ENCODE measurements around the gene TMCC2.

DNA sequence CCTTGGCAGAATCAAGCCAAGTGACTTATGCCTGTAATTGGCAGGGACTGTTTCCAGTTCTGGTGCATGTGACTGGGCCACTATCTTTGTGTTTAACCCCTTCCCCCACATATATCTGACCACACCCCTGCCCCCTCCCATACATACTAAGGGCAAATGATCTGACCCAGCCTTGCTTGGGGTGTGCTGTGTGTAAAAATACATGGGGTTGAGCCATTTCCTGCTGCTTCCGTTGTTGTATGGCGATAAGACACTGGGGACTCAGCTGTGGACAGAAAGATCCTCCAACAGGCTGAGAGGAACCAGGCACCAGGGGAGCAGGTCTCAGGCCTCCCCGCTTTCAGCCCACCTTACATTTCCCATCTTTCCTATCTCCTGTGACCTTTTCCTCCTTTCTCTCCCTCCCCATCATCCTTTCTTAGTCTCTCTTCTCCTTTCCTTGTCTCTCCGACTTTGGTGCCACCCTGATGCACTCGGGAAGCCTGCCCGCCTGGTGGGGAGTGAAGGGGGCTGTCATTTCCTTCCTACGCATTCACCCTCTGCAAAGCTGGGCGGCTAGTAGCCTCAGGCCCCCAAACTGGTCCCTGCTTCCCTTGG, 39.7 kb downstream of the TMCC2 start:
- TF ChIP-seq, protein P1, sequence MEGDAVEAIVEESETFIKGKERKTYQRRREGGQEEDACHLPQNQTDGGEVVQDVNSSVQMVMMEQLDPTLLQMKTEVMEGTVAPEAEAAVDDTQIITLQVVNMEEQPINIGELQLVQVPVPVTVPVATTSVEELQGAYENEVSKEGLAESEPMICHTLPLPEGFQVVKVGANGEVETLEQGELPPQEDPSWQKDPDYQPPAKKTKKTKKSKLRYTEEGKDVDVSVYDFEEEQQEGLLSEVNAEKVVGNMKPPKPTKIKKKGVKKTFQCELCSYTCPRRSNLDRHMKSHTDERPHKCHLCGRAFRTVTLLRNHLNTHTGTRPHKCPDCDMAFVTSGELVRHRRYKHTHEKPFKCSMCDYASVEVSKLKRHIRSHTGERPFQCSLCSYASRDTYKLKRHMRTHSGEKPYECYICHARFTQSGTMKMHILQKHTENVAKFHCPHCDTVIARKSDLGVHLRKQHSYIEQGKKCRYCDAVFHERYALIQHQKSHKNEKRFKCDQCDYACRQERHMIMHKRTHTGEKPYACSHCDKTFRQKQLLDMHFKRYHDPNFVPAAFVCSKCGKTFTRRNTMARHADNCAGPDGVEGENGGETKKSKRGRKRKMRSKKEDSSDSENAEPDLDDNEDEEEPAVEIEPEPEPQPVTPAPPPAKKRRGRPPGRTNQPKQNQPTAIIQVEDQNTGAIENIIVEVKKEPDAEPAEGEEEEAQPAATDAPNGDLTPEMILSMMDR (IDR thresholded peaks at IDR 0.05; ENCODE audit: low read depth, low read length), result no peak
- TF ChIP-seq POLR2A (IDR thresholded peaks at IDR 0.05; ENCODE audit: extremely low read depth, insufficient read length) (no peak), MYC (IDR thresholded peaks at IDR 0.05; ENCODE audit: low read depth, low read length) (no peak), MAX (IDR thresholded peaks at IDR 0.05; ENCODE audit: low read depth, low read length) (no peak)
